ENCODE results near the gene PAK5.

DNA sequence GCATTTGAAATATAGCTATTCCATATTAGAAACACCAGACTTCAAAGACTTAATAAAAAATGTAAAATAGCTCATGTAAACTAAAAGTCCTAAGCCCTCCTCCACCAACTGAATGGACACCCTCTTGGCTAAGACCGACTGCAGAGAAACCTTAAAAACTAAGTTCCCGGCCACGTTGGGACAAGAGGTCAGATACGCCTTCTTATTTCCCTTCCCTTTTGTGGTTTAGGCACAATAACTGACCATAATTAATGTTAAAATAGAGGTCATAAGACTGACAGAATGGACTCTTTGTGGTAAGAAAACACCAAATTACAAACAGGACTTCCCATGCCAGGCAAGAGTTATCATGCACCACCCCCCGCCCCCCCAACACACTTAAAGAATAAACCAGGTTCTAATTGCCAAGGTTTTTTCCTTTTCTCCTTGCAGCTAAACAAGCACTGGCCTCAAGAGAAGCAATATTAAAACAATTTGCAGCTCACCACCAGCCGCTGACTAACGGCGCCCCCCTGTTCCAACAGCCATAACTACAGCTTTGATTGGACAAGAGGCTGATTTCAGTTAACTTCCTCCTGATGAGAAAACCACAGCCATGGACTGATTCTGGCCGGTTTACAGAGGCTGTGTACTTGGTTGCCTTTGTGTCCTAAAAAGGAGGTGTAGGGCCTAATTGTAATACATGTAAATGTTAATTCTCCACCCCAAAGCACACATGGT, 335.2 kb downstream of the PAK5 start:
- TF ChIP-seq EZH2 (IDR thresholded peaks at IDR 0.05) (no peak), ZNF274 (IDR thresholded peaks at IDR 0.05; ENCODE audit: low read depth, low read length) (no peak), RAD21 (IDR thresholded peaks at IDR 0.05; ENCODE audit: low read depth) (peak; percentile 15; the same call in 1 of the 2 replicates), FOSL1 (IDR thresholded peaks at IDR 0.05; ENCODE audit: low read depth) (no peak), POLR2A (IDR thresholded peaks at IDR 0.05; ENCODE audit: borderline replicate concordance, extremely low read depth, insufficient read depth, insufficient read length) (no peak), YY1 (IDR thresholded peaks at IDR 0.05; ENCODE audit: extremely low read depth, insufficient replicate concordance, low read depth, low read length) (no peak), ZFX (IDR thresholded peaks at IDR 0.05) (no peak), SP1 (IDR thresholded peaks at IDR 0.05; ENCODE audit: low read depth) (no peak), POLR2AphosphoS5 (IDR thresholded peaks at IDR 0.05; ENCODE audit: low read depth, low read length) (no peak)
- TF ChIP-seq, protein P1, sequence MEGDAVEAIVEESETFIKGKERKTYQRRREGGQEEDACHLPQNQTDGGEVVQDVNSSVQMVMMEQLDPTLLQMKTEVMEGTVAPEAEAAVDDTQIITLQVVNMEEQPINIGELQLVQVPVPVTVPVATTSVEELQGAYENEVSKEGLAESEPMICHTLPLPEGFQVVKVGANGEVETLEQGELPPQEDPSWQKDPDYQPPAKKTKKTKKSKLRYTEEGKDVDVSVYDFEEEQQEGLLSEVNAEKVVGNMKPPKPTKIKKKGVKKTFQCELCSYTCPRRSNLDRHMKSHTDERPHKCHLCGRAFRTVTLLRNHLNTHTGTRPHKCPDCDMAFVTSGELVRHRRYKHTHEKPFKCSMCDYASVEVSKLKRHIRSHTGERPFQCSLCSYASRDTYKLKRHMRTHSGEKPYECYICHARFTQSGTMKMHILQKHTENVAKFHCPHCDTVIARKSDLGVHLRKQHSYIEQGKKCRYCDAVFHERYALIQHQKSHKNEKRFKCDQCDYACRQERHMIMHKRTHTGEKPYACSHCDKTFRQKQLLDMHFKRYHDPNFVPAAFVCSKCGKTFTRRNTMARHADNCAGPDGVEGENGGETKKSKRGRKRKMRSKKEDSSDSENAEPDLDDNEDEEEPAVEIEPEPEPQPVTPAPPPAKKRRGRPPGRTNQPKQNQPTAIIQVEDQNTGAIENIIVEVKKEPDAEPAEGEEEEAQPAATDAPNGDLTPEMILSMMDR (IDR thresholded peaks at IDR 0.05 in 2 of 3, conservative IDR thresholded peaks at IDR 0.05 in 1 of 3; ENCODE audit: borderline replicate concordance in 1 of 3, insufficient read depth in 1 of 3, low read depth in 2 of 3, low read length in 2 of 3), result peak in 1 of 3 experiments; percentile 26; a peak in 1 of 6 replicates
- TF ChIP-seq, protein P2, sequence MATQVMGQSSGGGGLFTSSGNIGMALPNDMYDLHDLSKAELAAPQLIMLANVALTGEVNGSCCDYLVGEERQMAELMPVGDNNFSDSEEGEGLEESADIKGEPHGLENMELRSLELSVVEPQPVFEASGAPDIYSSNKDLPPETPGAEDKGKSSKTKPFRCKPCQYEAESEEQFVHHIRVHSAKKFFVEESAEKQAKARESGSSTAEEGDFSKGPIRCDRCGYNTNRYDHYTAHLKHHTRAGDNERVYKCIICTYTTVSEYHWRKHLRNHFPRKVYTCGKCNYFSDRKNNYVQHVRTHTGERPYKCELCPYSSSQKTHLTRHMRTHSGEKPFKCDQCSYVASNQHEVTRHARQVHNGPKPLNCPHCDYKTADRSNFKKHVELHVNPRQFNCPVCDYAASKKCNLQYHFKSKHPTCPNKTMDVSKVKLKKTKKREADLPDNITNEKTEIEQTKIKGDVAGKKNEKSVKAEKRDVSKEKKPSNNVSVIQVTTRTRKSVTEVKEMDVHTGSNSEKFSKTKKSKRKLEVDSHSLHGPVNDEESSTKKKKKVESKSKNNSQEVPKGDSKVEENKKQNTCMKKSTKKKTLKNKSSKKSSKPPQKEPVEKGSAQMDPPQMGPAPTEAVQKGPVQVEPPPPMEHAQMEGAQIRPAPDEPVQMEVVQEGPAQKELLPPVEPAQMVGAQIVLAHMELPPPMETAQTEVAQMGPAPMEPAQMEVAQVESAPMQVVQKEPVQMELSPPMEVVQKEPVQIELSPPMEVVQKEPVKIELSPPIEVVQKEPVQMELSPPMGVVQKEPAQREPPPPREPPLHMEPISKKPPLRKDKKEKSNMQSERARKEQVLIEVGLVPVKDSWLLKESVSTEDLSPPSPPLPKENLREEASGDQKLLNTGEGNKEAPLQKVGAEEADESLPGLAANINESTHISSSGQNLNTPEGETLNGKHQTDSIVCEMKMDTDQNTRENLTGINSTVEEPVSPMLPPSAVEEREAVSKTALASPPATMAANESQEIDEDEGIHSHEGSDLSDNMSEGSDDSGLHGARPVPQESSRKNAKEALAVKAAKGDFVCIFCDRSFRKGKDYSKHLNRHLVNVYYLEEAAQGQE (IDR thresholded peaks at IDR 0.05; ENCODE audit: low read depth), result no peak
- TF ChIP-seq, protein P3, sequence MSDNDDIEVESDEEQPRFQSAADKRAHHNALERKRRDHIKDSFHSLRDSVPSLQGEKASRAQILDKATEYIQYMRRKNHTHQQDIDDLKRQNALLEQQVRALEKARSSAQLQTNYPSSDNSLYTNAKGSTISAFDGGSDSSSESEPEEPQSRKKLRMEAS (IDR thresholded peaks at IDR 0.05), result no peak
